Peyer's patch (tissue), 4 donors: Measurements from ENCODE around the gene LONP2. TPM values are rescaled to one million over a fixed set of nuclear protein-coding genes. Genes with fewer than 3 reads are reported as not detected.
A peak's percentile ranks its signal among the peaks of the same experiment; 100 is the strongest.

Source experiments
- DNase-seq, 3 donors: peaks; one replicate each; pipeline ENCODE4 v3.0.0-alpha.2; 2017 to 2019
- H3K27ac ChIP-seq, 4 donors: fragments of 200-600 bp; sonication (generic); one replicate each; pipeline ENCODE4 v1.5.1; 2016 to 2019
- H3K27me3 ChIP-seq, 2 donors: fragments of 200-600 bp; sonication (generic); one replicate each; pipeline ENCODE4 v1.5.1; 2019
- H3K36me3 ChIP-seq, 3 donors: fragments of 200-600 bp; sonication (generic); one replicate each; pipeline ENCODE4 v1.5.1; 2016 to 2019
- H3K4me1 ChIP-seq, 4 donors: fragments of 200-600 bp; sonication (generic); one replicate each; pipeline ENCODE4 v1.5.1; 2016 to 2019
- H3K4me3 ChIP-seq, 4 donors: fragments of 200-600 bp; sonication (generic); 1 replicate in 3 of 4; 2 replicates in 1 of 4; pipeline ENCODE4 v1.5.1; 2016 to 2019; ENCODE audit warnings: mild to moderate bottlenecking in 1 of 4
- H3K9me3 ChIP-seq, 4 donors: fragments of 200-600 bp; sonication (generic); one replicate each; pipeline ENCODE4 v1.5.1; 2016 to 2019; ENCODE audit warnings: mild to moderate bottlenecking in 1 of 4
- CTCF ChIP-seq, 6 experiments: fragments of 450-650 bp in 4 of 6; fragments of 200-600 bp in 2 of 6; sonication (generic) in 1 of 6; IDR thresholded peaks; one replicate each; pipeline ENCODE4 v1.5.1; 2017 to 2019; ENCODE audit warnings: antibody characterized with exemption in 6 of 6, mild to moderate bottlenecking in 3 of 6, moderate library complexity in 1 of 6
- POLR2A ChIP-seq, 2 donors: fragments of 450-650 bp; IDR thresholded peaks; one replicate each; pipeline ENCODE4 v1.5.1; 2017; ENCODE audit warnings: antibody characterized with exemption in 2 of 2, mild to moderate bottlenecking in 2 of 2, moderate library complexity in 2 of 2
- total RNA-seq, 4 donors: library from RNA; depleted of rRNA; stranded (reverse); fragments of >200 nt; gene quantifications; one replicate each; pipeline ENCODE4 v1.1.0, GENCODE V29; 2016

LONP2 gene
- total RNA-seq, 4 donors from 2014 or later: 56.7 to 104 (median 70.7) TPM

GRCh38 chr16:48318630-48319029, 74.5 kb downstream of the LONP2 start:
- Histone ChIP-seq H3K4me3 (no peak overlapping the region), H3K27me3 (no peaks in the 10 kb centered on the region), H3K36me3 (peaks cover 0 to 19% (median 0%) of the 10 kb centered on the region in 3 donors), H3K27ac (peak overlapping the region in 1 of 4 donors; percentile 8), H3K4me1 (peaks cover 0 to 18% (median 4%) of the 10 kb centered on the region in 4 donors), H3K9me3 (no peaks in the 10 kb centered on the region)
- peak in 2 of 3 donors; percentile 31 to 57 for DNase-seq
- TF ChIP-seq CTCF (IDR thresholded peaks at IDR 0.05): no peak
- no peak for TF ChIP-seq POLR2A (IDR thresholded peaks at IDR 0.05)

- TF ChIP-seq CTCF (IDR thresholded peaks at IDR 0.05) (no peak), POLR2A (IDR thresholded peaks at IDR 0.05) (no peak)
- no peak for DNase-seq
- H3K27me3 ChIP-seq: no peaks in the 10 kb centered on the region
Measured at GRCh38 chr16:48321317-48322036, 77.4 kb downstream of the LONP2 start.

GRCh38 chr16:48323783-48324775, 80.0 kb downstream of the LONP2 start:
- Histone ChIP-seq H3K9me3 (no peaks in the 10 kb centered on the region), H3K27ac (no peak overlapping the region), H3K4me1 (peaks cover 0 to 6% (median 0%) of the 10 kb centered on the region in 4 donors), H3K4me3 (no peak overlapping the region), H3K27me3 (no peaks in the 10 kb centered on the region), H3K36me3 (peaks cover 0 to 10% (median 0%) of the 10 kb centered on the region in 3 donors)
- no peak for TF ChIP-seq POLR2A (IDR thresholded peaks at IDR 0.05)
- no peak for TF ChIP-seq CTCF (IDR thresholded peaks at IDR 0.05)
- DNase-seq: no peak

More at GRCh38 chr16:48321317-48322036, 77.4 kb downstream of the LONP2 start:
- H3K4me3 ChIP-seq: no peak overlapping the region
- no peak overlapping the region for H3K27ac ChIP-seq
- H3K4me1 ChIP-seq: peaks cover 0 to 18% (median 4%) of the 10 kb centered on the region in 4 donors
- H3K9me3 ChIP-seq: no peaks in the 10 kb centered on the region
- peaks cover 0 to 10% (median 0%) of the 10 kb centered on the region in 3 donors for H3K36me3 ChIP-seq

GRCh38 chr16:48326915-48327314, 82.8 kb downstream of the LONP2 start:
- Histone ChIP-seq H3K4me1 (no peaks in the 10 kb centered on the region), H3K27me3 (no peaks in the 10 kb centered on the region), H3K4me3 (no peak overlapping the region), H3K27ac (no peak overlapping the region), H3K36me3 (peaks cover 0 to 7% (median 0%) of the 10 kb centered on the region in 3 donors), H3K9me3 (no peaks in the 10 kb centered on the region)
- no peak for DNase-seq
- TF ChIP-seq CTCF (IDR thresholded peaks at IDR 0.05) (no peak), POLR2A (IDR thresholded peaks at IDR 0.05) (no peak)

GRCh38 chr16:48329138-48329537, 85.0 kb downstream of the LONP2 start:
- Histone ChIP-seq H3K9me3 (no peaks in the 10 kb centered on the region), H3K27ac (no peak overlapping the region), H3K36me3 (peaks cover 0 to 5% (median 0%) of the 10 kb centered on the region in 3 donors), H3K4me3 (no peak overlapping the region), H3K4me1 (no peaks in the 10 kb centered on the region), H3K27me3 (no peaks in the 10 kb centered on the region)
- no peak for TF ChIP-seq CTCF (IDR thresholded peaks at IDR 0.05)
- TF ChIP-seq POLR2A (IDR thresholded peaks at IDR 0.05): no peak
- DNase-seq: no peak
